Memory B cell (primary cell): ENCODE data around the gene DDX1.
"Not testable (repeated sequence)": the region's sequence is repeated elsewhere in the genome, so short reads cannot be mapped to it uniquely, and the experiment has no call there.

Experiments
- ATAC-seq: fragments of 150-1000 bp; cut with Tn5 transposase; 2 replicates; pipeline ENCODE4 v1.10.0; 2021; ENCODE audit warnings: low read depth, mild to moderate bottlenecking, moderate library complexity
- DNase-seq, 2 donors: peaks; one replicate each; pipeline ENCODE4 v3.0.0; 2022; ENCODE audit warnings: low spot score in 2 of 2
- H3K27ac Mint-ChIP-seq: one replicate; pipeline ENCODE4 v1.8.0; 2022; ENCODE audit warnings: mild to moderate bottlenecking, moderate library complexity, mixed read lengths
- H3K27me3 Mint-ChIP-seq: one replicate; pipeline ENCODE4 v1.8.0; 2022; ENCODE audit warnings: mixed read lengths
- H3K36me3 Mint-ChIP-seq: one replicate; pipeline ENCODE4 v1.8.0; 2022; ENCODE audit warnings: mild to moderate bottlenecking, mixed read lengths
- H3K4me1 Mint-ChIP-seq: one replicate; pipeline ENCODE4 v1.8.0; 2022; ENCODE audit warnings: mixed read lengths
- H3K4me3 Mint-ChIP-seq: one replicate; pipeline ENCODE4 v1.8.0; 2022; ENCODE audit warnings: mild to moderate bottlenecking, moderate library complexity, mixed read lengths
- H3K9me3 Mint-ChIP-seq: one replicate; pipeline ENCODE4 v1.8.0; 2022; ENCODE audit warnings: mixed read lengths

Gene DDX1

DNA sequence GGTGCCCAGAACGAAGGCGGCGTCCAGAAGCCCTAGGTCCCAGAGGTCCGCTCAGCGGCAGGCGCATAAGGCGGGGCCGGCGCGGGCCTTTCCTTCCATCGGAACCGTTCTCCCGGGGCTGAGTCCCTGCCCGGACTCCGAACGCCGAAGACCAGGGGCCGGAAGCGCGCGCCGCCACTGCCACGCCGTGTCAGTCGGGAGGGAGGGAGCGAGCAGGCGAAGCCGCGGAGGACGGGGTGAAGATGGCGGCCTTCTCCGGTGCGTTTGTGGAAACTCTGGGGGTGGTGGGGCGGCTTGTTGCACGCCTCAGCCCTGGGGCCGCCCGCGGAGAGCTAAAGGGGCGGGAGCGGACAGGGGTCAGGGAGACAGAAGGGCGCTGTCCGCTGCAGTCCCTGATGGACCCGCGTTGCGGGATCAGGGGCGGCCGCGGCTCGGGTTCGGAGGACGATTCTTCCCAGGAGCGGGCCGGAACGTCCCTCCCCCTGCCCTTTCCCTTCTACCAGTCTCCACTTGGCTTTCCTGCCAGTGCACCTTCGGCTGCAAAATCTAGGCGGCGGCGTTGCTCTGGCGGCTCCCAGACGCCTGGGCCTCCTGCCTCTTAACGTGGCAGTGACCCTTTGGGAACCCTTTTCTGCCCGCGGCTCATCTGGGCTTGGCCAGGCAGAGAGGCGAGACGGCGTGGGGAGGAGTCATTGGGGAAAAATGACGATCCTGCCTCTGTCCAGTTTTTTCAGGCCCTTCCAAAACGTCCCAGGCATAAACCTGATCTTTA is at the start of gene DDX1:
TSS of gene DDX1 (plus strand) at position 177 of the 772 bp plus-strand sequence. CDS start at position 243, 66 bp downstream.
- no peaks in the 10 kb centered on the region for H3K27me3 Mint-ChIP-seq
- ATAC-seq, result peak; percentile 95
- peak; percentile 86 to 90 for DNase-seq
- peak within 1 kb of the TSS; percentile 96 for H3K4me3 Mint-ChIP-seq
- peaks cover 24% of the 10 kb centered on the region for H3K4me1 Mint-ChIP-seq
- H3K27ac Mint-ChIP-seq, result peak within 1 kb of the TSS; percentile 98
- peaks cover 16% of the 10 kb centered on the region for H3K36me3 Mint-ChIP-seq
- H3K9me3 Mint-ChIP-seq, result no peaks in the 10 kb centered on the region

DNA sequence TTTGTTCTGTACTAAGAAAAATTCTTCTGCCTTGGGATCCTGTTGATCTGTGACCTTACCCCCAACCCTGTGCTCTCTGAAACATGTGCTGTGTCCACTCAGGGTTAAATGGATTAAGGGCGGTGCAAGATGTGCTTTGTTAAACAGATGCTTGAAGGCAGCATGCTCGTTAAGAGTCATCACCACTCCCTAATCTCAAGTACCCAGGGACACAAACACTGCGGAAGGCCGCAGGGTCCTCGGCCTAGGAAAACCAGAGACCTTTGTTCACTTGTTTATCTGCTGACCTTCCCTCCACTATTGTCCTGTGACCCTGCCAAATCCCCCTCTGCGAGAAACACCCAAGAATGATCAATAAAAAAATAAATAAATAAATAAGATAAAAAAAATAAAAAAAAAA is 49.4 kb upstream of the DDX1 start:
- not testable (repeated sequence) for ATAC-seq, H3K9me3 Mint-ChIP-seq, H3K27ac Mint-ChIP-seq, H3K27me3 Mint-ChIP-seq, H3K4me3 Mint-ChIP-seq, DNase-seq, H3K36me3 Mint-ChIP-seq
- H3K4me1 Mint-ChIP-seq, result peaks cover 14% of the 10 kb centered on the region

DNA sequence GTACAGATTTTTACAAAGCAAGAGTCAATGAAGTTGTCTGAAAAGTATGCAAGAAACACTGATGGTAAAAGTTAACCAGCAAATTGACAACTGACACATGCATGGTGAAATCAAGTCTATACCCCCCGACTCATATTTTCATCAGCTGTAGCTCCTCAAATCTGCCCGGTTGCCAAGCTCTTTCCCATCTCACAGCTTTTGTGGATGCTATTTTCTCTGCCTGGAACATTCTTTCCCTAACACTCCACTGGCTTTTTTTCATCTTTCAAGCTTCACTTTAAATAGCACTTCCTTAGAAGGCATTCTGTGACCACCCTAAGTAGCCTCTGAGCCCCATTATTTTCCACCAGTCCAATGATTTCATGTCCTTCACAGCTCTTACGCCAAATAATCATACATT is 48.6 kb upstream of the DDX1 start:
- no peak overlapping the region for H3K27ac Mint-ChIP-seq
- DNase-seq, result no peak
- H3K4me1 Mint-ChIP-seq, result peaks cover 13% of the 10 kb centered on the region
- H3K36me3 Mint-ChIP-seq, result peaks cover 6% of the 10 kb centered on the region
- no peak overlapping the region for H3K4me3 Mint-ChIP-seq
- H3K27me3 Mint-ChIP-seq, result no peaks in the 10 kb centered on the region
- ATAC-seq, result no peak
- H3K9me3 Mint-ChIP-seq, result no peaks in the 10 kb centered on the region

DNA sequence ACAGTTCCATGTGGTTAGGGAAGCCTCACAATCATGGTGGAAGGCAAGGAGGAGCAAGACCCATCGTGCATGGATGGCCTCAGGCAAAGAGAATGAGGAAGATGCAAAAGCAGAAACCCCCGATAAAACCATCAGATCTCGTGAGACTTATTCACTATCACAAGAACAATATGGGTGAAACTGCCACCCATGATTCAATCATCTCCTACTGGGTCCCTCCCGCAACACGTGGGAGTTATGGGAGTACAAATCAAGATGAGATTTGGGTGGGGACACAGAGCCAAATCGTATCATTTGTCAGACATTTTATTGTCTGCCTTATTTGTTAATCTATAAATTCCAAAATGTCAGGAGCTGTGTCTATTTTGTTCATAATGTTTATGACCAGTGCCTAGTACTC is 48.1 kb upstream of the DDX1 start:
- Mint-ChIP-seq H3K27ac (no peak overlapping the region), H3K9me3 (no peaks in the 10 kb centered on the region), H3K27me3 (no peaks in the 10 kb centered on the region), H3K4me3 (no peak overlapping the region), H3K36me3 (peaks cover 6% of the 10 kb centered on the region), H3K4me1 (peaks cover 13% of the 10 kb centered on the region)
- no peak for DNase-seq
- no peak for ATAC-seq

- DNase-seq (no peak), ATAC-seq (no peak)
- Mint-ChIP-seq H3K4me3 (no peak overlapping the region), H3K27me3 (no peaks in the 10 kb centered on the region), H3K4me1 (peaks cover 15% of the 10 kb centered on the region), H3K36me3 (peaks cover 7% of the 10 kb centered on the region), H3K9me3 (no peaks in the 10 kb centered on the region), H3K27ac (no peak overlapping the region)
Observed at GRCh38 chr2:15544227-15544626, 47.4 kb upstream of the DDX1 start.

- H3K4me3 Mint-ChIP-seq, result no peak overlapping the region
- H3K9me3 Mint-ChIP-seq, result no peaks in the 10 kb centered on the region
- peaks cover 11% of the 10 kb centered on the region for H3K36me3 Mint-ChIP-seq
- no peak overlapping the region for H3K27ac Mint-ChIP-seq
- no peak for DNase-seq
- peaks cover 2% of the 10 kb centered on the region for H3K4me1 Mint-ChIP-seq
- ATAC-seq, result no peak
- no peaks in the 10 kb centered on the region for H3K27me3 Mint-ChIP-seq
Observed at GRCh38 chr2:15546297-15547098, 45.2 kb upstream of the DDX1 start.

DNA sequence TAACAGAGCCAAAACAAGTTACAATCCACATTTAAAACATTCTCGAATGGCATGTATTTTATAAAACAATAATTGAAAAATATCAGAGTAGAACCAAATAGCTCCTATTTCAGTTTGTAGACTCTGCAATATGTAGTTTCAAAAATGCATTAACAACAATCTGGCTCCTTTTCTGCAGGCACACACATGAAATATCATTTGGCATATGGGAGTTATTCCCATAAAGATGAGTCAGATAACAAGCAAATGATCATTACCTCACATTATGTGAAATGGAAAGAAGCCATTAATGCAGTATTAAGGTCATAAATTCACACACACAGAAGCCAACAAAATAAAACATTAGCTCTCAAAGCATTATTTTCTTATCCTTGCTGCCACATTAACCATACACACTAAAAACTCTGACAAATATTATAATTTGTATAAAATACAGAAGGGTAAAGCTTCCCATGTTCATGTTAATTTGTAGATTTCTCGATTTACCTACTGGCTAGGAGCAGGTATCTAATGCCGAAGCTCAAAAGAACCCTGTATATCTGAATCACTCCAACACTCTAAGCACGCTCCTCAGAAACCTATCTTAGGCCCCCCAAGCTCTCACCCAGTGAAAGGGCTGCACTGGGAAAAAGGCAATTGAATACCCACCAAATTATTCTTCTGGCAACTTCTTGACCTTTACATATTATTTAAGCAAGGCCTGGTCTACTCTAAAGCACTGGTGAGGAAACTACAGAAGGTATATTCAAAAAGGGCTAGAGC is 44.4 kb upstream of the DDX1 start:
- DNase-seq, result no peak
- no peak for ATAC-seq
- Mint-ChIP-seq H3K36me3 (peaks cover 12% of the 10 kb centered on the region), H3K4me3 (no peak overlapping the region), H3K9me3 (no peaks in the 10 kb centered on the region), H3K4me1 (peaks cover 2% of the 10 kb centered on the region), H3K27ac (no peak overlapping the region), H3K27me3 (no peaks in the 10 kb centered on the region)

- ATAC-seq, result no peak
- Mint-ChIP-seq H3K36me3 (peaks cover 15% of the 10 kb centered on the region), H3K4me3 (no peak overlapping the region), H3K4me1 (peaks cover 2% of the 10 kb centered on the region), H3K27ac (no peak overlapping the region), H3K27me3 (no peaks in the 10 kb centered on the region), H3K9me3 (no peaks in the 10 kb centered on the region)
- DNase-seq, result no peak
Observed at GRCh38 chr2:15548974-15549373, 42.7 kb upstream of the DDX1 start.

GRCh38 chr2:15553519-15553918 is 38.1 kb upstream of the DDX1 start:
- ATAC-seq (no peak), DNase-seq (no peak)
- no peaks in the 10 kb centered on the region for H3K9me3 Mint-ChIP-seq
- H3K27me3 Mint-ChIP-seq, result no peaks in the 10 kb centered on the region
- H3K27ac Mint-ChIP-seq, result no peak overlapping the region
- H3K4me1 Mint-ChIP-seq, result peaks cover 13% of the 10 kb centered on the region
- no peak overlapping the region for H3K4me3 Mint-ChIP-seq
- peaks cover 21% of the 10 kb centered on the region for H3K36me3 Mint-ChIP-seq

DNA sequence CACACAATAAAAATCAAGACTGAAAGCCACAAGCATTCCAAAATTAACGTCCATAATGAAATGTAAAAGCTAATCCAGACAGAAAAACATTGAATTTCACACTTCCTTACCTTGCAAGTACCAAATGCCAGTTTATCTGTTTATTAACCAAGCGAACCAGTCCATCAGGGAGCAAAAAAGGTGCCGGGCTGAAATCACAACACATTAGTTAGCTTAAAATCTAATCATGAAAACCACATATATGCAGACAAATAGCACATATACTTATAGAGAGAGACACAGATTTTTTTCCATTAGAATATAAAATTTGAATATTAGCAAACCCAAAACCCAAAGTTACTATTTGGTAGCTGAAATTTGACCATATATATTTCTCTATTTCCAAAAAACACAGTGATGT is 37.7 kb upstream of the DDX1 start:
- H3K36me3 Mint-ChIP-seq, result peaks cover 21% of the 10 kb centered on the region
- H3K27me3 Mint-ChIP-seq, result no peaks in the 10 kb centered on the region
- H3K9me3 Mint-ChIP-seq, result no peaks in the 10 kb centered on the region
- DNase-seq (no peak), ATAC-seq (no peak)
- H3K27ac Mint-ChIP-seq, result no peak overlapping the region
- H3K4me3 Mint-ChIP-seq, result no peak overlapping the region
- H3K4me1 Mint-ChIP-seq, result peaks cover 13% of the 10 kb centered on the region

DNA sequence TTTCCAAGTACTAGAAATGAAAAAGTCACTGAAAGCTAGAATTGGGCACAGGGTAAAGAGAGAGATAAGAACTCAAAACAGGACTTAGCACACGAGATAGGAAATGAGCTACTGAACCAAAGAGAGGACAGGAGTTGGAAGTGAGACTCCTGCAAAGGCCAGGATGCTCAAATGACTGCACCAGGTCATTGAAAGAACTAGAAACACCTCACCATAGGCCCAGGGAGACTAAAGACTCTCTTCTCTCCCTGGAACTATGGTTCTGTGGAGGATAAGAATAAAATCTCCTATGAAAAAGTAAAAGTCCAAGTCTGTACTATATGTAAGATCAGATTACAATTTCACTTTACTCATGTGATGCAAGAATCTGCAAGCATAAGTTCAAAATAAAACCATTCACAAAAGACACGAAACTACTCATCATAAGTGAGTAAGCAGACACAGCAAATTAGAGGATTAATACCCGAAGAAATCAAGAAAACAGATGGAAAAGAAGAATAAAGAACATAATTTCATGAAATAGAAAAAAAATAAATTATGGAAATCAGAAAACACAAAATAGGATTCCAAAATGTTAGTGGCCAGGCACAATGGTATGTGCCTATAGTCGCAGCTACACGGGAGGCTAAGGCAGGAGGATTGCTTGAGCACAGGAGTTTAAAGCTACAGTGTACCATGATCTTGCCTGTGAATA is 37.0 kb upstream of the DDX1 start:
- H3K36me3 Mint-ChIP-seq, result peaks cover 17% of the 10 kb centered on the region
- ATAC-seq (no peak), DNase-seq (no peak)
- H3K4me1 Mint-ChIP-seq, result peaks cover 17% of the 10 kb centered on the region
- no peaks in the 10 kb centered on the region for H3K27me3 Mint-ChIP-seq
- H3K9me3 Mint-ChIP-seq, result no peaks in the 10 kb centered on the region
- H3K4me3 Mint-ChIP-seq, result no peak overlapping the region
- no peak overlapping the region for H3K27ac Mint-ChIP-seq

GRCh38 chr2:15555760-15556193 is 35.9 kb upstream of the DDX1 start:
- ATAC-seq (no peak), DNase-seq (no peak)
- no peak overlapping the region for H3K27ac Mint-ChIP-seq
- H3K9me3 Mint-ChIP-seq, result no peaks in the 10 kb centered on the region
- peaks cover 24% of the 10 kb centered on the region for H3K4me1 Mint-ChIP-seq
- no peaks in the 10 kb centered on the region for H3K27me3 Mint-ChIP-seq
- H3K36me3 Mint-ChIP-seq, result peaks cover 15% of the 10 kb centered on the region
- no peak overlapping the region for H3K4me3 Mint-ChIP-seq

- DNase-seq, result no peak
- Mint-ChIP-seq H3K9me3 (no peaks in the 10 kb centered on the region), H3K27ac (no peak overlapping the region), H3K4me1 (peaks cover 24% of the 10 kb centered on the region), H3K27me3 (no peaks in the 10 kb centered on the region), H3K4me3 (no peak overlapping the region), H3K36me3 (peaks cover 15% of the 10 kb centered on the region)
- no peak for ATAC-seq
Observed at GRCh38 chr2:15556311-15556930, 35.2 kb upstream of the DDX1 start.
